Chondrocyte (in vitro differentiated cells): ENCODE data around the gene ERMN. TPM values are rescaled to one million over a fixed set of nuclear protein-coding genes. Genes with fewer than 3 reads are reported as not detected.
A peak's percentile ranks its signal among the peaks of the same experiment; 100 is the strongest.

Experiments
- DNase-seq: peaks from one replicate; pipeline ENCODE4 v3.0.0; 2021; ENCODE audit warnings: mixed read lengths, low spot score
- H3K27ac Mint-ChIP-seq: one replicate; pipeline ENCODE4 v1.8.0; 2021; ENCODE audit warnings: mild to moderate bottlenecking, moderate library complexity, mixed read lengths; ENCODE audit not compliant: unreplicated experiment
- H3K27me3 Mint-ChIP-seq: 2 replicates; pipeline ENCODE4 v1.8.0; 2021; ENCODE audit warnings: low read depth, mixed read lengths
- H3K36me3 Mint-ChIP-seq: 2 replicates; pipeline ENCODE4 v1.8.0; 2021; ENCODE audit warnings: low read depth, mixed read lengths
- H3K4me1 Mint-ChIP-seq: 2 replicates; pipeline ENCODE4 v1.8.0; 2021; ENCODE audit warnings: low read depth, mild to moderate bottlenecking, mixed read lengths
- H3K4me3 Mint-ChIP-seq: one replicate; pipeline ENCODE4 v1.8.0; 2021; ENCODE audit warnings: mild to moderate bottlenecking, moderate library complexity, mixed read lengths; ENCODE audit not compliant: unreplicated experiment
- H3K9me3 Mint-ChIP-seq: 2 replicates; pipeline ENCODE4 v1.8.0; 2021; ENCODE audit warnings: low read depth, mixed read lengths
- total RNA-seq: library from RNA; stranded (reverse); gene quantifications from 3 replicates; pipeline ENCODE4 v1.2.1, GENCODE V29; 2021
- TF ChIP-seq, protein P1 (sequence below): fragments of 200-600 bp; sonication (generic); IDR thresholded peaks from 2 replicates; pipeline ENCODE4 v1.5.0; 2021; ENCODE audit warnings: antibody characterized with exemption, mild to moderate bottlenecking, moderate library complexity

The ERMN gene
- total RNA-seq, 1 donor from 2014 or later, result not detected

GRCh38 chr2:157304811-157305722 is 20.6 kb downstream of the ERMN start:
- Mint-ChIP-seq H3K4me3 (no peak overlapping the region), H3K27ac (no peak overlapping the region), H3K27me3 (no peaks in the 10 kb centered on the region), H3K36me3 (peaks cover 9% of the 10 kb centered on the region), H3K4me1 (peaks cover 5% of the 10 kb centered on the region), H3K9me3 (no peaks in the 10 kb centered on the region)
- TF ChIP-seq, protein P1, sequence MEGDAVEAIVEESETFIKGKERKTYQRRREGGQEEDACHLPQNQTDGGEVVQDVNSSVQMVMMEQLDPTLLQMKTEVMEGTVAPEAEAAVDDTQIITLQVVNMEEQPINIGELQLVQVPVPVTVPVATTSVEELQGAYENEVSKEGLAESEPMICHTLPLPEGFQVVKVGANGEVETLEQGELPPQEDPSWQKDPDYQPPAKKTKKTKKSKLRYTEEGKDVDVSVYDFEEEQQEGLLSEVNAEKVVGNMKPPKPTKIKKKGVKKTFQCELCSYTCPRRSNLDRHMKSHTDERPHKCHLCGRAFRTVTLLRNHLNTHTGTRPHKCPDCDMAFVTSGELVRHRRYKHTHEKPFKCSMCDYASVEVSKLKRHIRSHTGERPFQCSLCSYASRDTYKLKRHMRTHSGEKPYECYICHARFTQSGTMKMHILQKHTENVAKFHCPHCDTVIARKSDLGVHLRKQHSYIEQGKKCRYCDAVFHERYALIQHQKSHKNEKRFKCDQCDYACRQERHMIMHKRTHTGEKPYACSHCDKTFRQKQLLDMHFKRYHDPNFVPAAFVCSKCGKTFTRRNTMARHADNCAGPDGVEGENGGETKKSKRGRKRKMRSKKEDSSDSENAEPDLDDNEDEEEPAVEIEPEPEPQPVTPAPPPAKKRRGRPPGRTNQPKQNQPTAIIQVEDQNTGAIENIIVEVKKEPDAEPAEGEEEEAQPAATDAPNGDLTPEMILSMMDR, result no peak
- DNase-seq, result no peak

DNA sequence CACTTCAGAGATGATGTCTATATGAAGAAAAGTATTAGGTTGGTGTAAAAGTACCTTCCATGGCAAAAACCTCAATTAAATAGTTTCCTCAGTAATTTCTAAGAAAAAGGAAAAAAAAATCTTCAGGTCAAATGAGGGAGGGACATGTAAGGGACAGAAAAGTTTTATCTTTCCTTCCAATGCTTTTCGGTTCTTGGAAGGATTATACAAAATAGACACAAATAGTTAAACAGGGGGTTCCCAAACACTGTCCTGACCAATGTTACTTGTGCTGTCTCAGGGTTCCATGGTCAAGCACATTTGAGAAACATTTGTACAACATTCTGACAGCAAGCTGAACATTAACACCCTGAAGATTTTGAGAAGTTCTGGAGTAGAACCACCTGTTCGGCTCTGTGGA is 22.0 kb downstream of the ERMN start:
- Mint-ChIP-seq H3K27ac (no peak overlapping the region), H3K36me3 (peaks cover 7% of the 10 kb centered on the region)

DNA sequence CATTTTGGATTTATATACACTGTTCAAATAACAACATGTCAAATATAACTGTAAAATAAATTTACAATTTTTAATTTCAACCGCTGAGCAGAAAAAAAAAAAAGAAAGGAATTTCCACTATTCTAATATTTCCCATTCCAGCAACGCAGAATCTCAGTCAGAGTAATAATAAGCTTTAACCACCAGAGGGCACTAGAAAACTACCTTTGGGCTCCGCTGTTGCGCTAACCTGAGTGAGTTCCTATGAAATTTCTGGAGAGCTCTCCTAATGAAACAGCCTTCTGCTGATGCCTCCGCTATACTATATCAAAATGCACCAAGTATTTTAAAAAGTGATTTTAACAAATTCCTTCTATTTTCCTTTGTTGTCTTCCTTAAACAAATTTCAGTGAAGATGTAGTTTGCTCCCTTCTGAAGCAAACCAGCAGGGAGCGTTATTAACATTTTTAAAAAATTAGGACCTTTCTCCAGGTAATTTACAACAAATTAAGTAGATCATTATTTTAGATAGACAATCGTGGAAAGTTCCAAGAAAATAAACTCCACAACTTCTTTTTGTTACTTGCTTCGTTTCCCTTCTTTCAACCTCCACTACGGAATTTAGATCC is 23.0 kb downstream of the ERMN start:
- no peaks in the 10 kb centered on the region for H3K27me3 Mint-ChIP-seq
- TF ChIP-seq, protein P1, result peak; percentile 96
- H3K27ac Mint-ChIP-seq, result no peak overlapping the region
- H3K4me1 Mint-ChIP-seq, result peaks cover 5% of the 10 kb centered on the region
- no peaks in the 10 kb centered on the region for H3K9me3 Mint-ChIP-seq
- DNase-seq, result no peak
- H3K36me3 Mint-ChIP-seq, result peaks cover 7% of the 10 kb centered on the region
- H3K4me3 Mint-ChIP-seq, result no peak overlapping the region

More for the DNA sequence above, 22.0 kb downstream of the ERMN start:
- Mint-ChIP-seq H3K27me3 (no peaks in the 10 kb centered on the region), H3K9me3 (no peaks in the 10 kb centered on the region), H3K4me3 (no peak overlapping the region), H3K4me1 (peaks cover 5% of the 10 kb centered on the region)
- no peak for DNase-seq
- TF ChIP-seq, protein P1, result no peak

DNA sequence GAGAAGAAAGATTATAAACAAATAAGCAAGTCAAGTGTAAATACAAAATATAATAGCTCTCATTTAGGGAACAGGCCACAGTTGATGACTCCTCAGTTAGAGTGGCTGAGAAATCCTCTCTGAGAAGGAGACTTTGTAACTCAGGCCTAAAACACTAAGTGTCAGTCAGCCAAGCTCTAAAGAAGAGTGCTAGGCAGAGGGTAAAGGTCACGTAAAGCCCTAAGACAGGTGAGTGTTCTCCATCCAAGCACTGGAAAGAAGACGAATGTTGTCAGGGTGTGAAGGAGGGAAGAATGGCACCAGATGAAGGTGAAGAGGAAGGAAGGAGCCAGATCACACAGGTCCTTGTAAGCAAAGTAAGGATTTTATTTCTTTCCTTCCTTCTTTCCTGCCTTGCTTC is 24.3 kb downstream of the ERMN start:
- Mint-ChIP-seq H3K4me1 (peaks cover 5% of the 10 kb centered on the region), H3K36me3 (peaks cover 4% of the 10 kb centered on the region), H3K4me3 (no peak overlapping the region), H3K27ac (no peak overlapping the region), H3K27me3 (no peaks in the 10 kb centered on the region), H3K9me3 (no peaks in the 10 kb centered on the region)
- no peak for DNase-seq
- TF ChIP-seq, protein P1, result no peak

DNA sequence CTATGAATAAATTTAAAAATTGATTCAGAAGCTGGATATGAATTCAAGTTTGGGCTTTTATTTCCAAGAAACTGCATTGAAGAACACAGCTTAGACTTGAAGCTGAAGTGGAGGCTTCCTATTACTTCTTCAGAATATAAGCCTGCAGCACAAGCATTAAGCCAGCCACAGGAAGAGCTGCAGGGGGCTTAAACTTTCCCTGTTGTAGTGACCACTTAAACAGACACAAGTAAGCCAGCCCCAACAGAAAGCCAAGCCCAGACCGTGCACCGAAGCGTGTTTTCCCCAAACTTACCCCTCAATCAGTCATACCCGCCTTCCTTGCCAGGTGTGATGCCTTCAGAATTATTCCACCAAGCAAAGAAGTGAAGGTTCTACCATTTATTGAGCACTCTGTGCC is 28.7 kb downstream of the ERMN start:
- DNase-seq, result no peak
- Mint-ChIP-seq H3K4me1 (no peaks in the 10 kb centered on the region), H3K36me3 (peaks cover 4% of the 10 kb centered on the region), H3K9me3 (no peaks in the 10 kb centered on the region), H3K27me3 (no peaks in the 10 kb centered on the region), H3K27ac (no peak overlapping the region), H3K4me3 (no peak overlapping the region)
- TF ChIP-seq, protein P1, result no peak
